Calu3 (cell line): ENCODE data around the gene FLYWCH1. TPM values are rescaled to one million over a fixed set of nuclear protein-coding genes. Genes with fewer than 3 reads are reported as not detected.

Experiments
- BruUV-seq: library from RNA; stranded (reverse); fragments of 400-500 nt; replicated peaks from 2 replicates; lab custom pipeline; 2021; lab: Mats Ljungman, UMichigan
- CTCF ChIA-PET: fragments of 300-600 bp; sonication (Branson Sonifier 250); formaldehyde crosslinking; loops from one replicate; lab custom pipeline; 2022; ENCODE audit warnings: antibody characterized with exemption; lab: Charles Lee
- DNase-seq: peaks from one replicate; pipeline ENCODE4 v3.0.0; 2022
- H3K27ac Mint-ChIP-seq: one replicate; pipeline ENCODE4 v1.8.0; 2022; ENCODE audit warnings: mixed read lengths; ENCODE audit not compliant: unreplicated experiment
- H3K27me3 Mint-ChIP-seq: one replicate; pipeline ENCODE4 v1.8.0; 2022; ENCODE audit warnings: mixed read lengths; ENCODE audit not compliant: unreplicated experiment
- H3K36me3 Mint-ChIP-seq: one replicate; pipeline ENCODE4 v1.8.0; 2022; ENCODE audit warnings: mild to moderate bottlenecking, moderate library complexity, mixed read lengths; ENCODE audit not compliant: insufficient read depth, unreplicated experiment
- H3K4me1 Mint-ChIP-seq: one replicate; pipeline ENCODE4 v1.8.0; 2022; ENCODE audit warnings: mild to moderate bottlenecking, low read depth, mixed read lengths; ENCODE audit not compliant: unreplicated experiment
- H3K4me3 Mint-ChIP-seq: one replicate; pipeline ENCODE4 v1.8.0; 2022; ENCODE audit warnings: mild to moderate bottlenecking, low read depth, moderate library complexity, mixed read lengths; ENCODE audit not compliant: unreplicated experiment
- H3K9me3 Mint-ChIP-seq: one replicate; pipeline ENCODE4 v1.8.0; 2022; ENCODE audit warnings: low read depth, mixed read lengths; ENCODE audit not compliant: unreplicated experiment
- intact Hi-C: fragments of 100-400 bp; cut with micrococcal nuclease; formaldehyde crosslinking; loops from one replicate; pipeline ENCODE4 v1.10.0; 2022; ENCODE audit not compliant: unreplicated experiment
- total RNA-seq: library from RNA; stranded (reverse); gene quantifications from 2 replicates; pipeline ENCODE4 v1.2.3, GENCODE V29; 2022
- TF ChIP-seq, protein P1 (sequence below): fragments of 200-600 bp; IDR thresholded peaks from one replicate; pipeline ENCODE4 v1.8.0; 2022; ENCODE audit warnings: antibody characterized with exemption; ENCODE audit not compliant: unreplicated experiment

The FLYWCH1 gene
- total RNA-seq, 1 experiment from 2014 or later, result 34.8 TPM

DNA sequence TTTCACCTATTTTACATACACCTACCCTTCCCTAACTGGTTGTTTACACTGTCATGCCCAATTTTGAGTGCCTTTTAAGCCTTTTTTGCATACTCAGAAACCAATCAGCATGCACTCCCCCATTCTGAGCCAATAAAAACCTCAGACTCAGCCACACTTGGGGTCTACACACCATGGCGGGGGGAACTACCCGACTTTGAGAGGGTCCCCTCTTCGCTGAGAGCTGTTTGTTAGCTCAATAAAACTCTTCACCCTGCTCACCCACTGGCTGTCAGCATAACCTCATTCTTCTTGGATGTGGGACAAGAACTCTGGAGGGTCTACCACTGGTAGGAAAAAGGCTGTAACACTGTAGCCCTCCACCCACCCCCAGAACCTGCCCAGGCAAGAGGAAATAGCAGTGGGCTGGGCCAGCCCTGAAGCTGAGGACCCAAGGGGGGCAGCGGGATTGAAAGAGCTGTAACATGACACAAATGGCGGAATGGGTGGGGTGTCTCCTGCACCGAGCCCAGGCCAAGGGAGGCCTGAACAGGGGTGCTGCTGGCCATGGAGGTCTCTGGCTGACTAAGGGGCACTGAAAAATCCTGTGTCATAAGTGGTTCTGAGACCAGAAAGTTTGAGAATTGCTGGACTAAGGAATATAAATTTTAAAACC lies 31.8 kb upstream of the FLYWCH1 start:
- Mint-ChIP-seq H3K27me3 (no peaks in the 10 kb centered on the region), H3K9me3 (peaks cover 3% of the 10 kb centered on the region), H3K27ac (no peak overlapping the region), H3K4me3 (no peak overlapping the region), H3K36me3 (peaks cover 28% of the 10 kb centered on the region), H3K4me1 (peaks cover 7% of the 10 kb centered on the region)
- CTCF ChIA-PET, result no interaction called here
- intact Hi-C loops, result no loop called here
- BruUV-seq, result no TSS peak
- no peak for DNase-seq
- TF ChIP-seq, protein P1, sequence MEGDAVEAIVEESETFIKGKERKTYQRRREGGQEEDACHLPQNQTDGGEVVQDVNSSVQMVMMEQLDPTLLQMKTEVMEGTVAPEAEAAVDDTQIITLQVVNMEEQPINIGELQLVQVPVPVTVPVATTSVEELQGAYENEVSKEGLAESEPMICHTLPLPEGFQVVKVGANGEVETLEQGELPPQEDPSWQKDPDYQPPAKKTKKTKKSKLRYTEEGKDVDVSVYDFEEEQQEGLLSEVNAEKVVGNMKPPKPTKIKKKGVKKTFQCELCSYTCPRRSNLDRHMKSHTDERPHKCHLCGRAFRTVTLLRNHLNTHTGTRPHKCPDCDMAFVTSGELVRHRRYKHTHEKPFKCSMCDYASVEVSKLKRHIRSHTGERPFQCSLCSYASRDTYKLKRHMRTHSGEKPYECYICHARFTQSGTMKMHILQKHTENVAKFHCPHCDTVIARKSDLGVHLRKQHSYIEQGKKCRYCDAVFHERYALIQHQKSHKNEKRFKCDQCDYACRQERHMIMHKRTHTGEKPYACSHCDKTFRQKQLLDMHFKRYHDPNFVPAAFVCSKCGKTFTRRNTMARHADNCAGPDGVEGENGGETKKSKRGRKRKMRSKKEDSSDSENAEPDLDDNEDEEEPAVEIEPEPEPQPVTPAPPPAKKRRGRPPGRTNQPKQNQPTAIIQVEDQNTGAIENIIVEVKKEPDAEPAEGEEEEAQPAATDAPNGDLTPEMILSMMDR, result no peak

DNA sequence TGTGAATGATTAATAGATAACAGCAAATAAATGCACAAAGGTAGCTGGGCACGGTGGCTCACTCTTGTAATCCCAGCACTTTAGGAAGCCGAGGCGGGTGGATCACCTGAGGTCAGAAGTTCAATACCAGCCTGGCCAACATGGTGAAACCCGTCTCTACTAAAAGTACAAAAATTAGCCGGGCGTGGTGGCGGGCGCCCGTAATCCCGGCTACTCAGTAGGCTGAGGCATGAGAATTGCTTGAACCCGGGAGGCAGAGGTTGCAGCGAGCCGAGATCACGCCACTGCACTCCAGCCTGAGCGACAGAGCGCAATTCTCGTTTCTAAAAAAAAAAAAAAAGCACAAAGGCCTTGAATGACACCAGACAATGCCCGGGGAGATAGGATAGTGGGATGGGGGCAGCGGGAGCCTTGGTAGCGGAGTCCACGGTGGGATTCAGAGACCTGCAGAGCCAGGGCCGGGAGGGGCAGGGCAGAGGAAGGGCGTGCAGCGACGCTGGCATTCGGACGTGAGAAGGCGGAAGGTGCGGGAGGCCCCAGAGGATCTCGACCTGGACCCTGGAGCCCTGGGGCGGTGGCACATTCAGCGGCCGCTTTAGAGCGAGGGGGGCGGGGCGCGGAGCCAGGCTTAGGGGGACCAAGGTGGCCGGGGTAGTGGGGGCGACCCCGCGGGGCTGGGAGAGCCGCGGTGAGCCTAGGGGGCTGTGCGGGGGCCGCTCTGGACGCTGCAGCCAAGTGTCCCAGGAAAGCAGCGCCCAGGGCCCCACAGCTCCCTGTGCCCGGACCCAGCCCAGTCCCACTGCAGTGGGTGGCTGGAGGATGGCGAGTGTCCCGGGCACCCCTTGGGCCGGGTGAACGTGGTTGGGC lies 29.7 kb upstream of the FLYWCH1 start:
- peaks cover 28% of the 10 kb centered on the region for H3K36me3 Mint-ChIP-seq
- CTCF ChIA-PET, result interaction anchor here (0.9 to 2.1 kb wide), 10 partner anchors 10 to 45 kb away, joined by 4 to 9 read pairs (median 6); partner anchors contain the start of gene FLYWCH1
- TF ChIP-seq, protein P1, result no peak
- peaks cover 7% of the 10 kb centered on the region for H3K4me1 Mint-ChIP-seq
- no TSS peak for BruUV-seq
- peak; percentile 56 for DNase-seq
- H3K27ac Mint-ChIP-seq, result peak overlapping the region; percentile 79
- no peaks in the 10 kb centered on the region for H3K27me3 Mint-ChIP-seq
- intact Hi-C loops, result no loop called here
- peak overlapping the region; percentile 90 for H3K4me3 Mint-ChIP-seq
- H3K9me3 Mint-ChIP-seq, result peaks cover 3% of the 10 kb centered on the region

DNA sequence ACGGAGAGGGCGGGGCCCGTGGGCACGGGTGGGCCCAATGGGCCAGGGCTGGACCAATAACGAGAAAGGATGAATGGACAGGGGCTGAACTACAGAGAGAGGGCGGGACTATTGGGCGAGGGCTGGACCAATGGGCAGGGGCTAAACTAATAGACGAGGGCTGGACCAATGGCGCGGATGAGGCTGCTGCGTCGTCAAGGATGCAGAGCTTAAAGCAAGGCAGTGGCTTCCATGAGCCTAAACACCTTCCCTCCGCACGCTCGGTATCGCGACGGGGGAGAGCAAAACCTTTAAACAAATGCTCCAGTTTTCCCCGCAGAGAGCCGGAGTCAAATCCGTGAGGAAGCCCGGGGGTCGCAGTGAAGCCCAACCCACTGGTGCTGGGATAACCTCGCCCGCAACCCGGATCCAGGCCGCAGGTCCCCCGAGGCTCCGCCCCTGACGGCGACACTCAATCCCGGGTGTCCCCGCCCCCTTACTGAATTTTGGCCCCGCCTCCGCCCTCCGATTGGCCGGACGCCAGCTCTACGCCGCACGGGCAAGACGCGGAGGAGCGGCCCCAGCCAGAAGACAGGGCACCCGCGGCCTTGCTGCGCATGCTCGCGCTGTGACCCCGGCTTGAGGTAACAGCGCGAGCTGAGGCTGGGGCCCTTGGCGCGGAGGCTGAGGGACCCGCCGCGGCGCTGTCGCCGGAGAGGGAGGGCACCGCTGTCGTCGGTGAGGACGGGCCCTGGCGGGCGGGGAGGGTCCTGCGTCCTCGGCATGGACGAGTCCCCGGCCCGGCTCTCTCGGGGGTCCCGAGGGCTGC lies 28.9 kb upstream of the FLYWCH1 start, which contains the start of gene FLYWCH2:
TSS of gene FLYWCH2 (plus strand) at position 566 of the 808 bp plus-strand sequence. CDS start 13,235 bp downstream, outside the sequence.
- BruUV-seq, result no TSS peak
- DNase-seq, result peak; percentile 100
- H3K27ac Mint-ChIP-seq, result peak within 1 kb of the TSS; percentile 79
- CTCF ChIA-PET, result interaction anchor here (0.7 to 2.1 kb wide), 11 partner anchors 9 to 44 kb away, joined by 3 to 9 read pairs (median 6); partner anchors contain the start of genes FLYWCH1 and PRSS22
- H3K36me3 Mint-ChIP-seq, result peaks cover 28% of the 10 kb centered on the region
- peaks cover 3% of the 10 kb centered on the region for H3K9me3 Mint-ChIP-seq
- H3K27me3 Mint-ChIP-seq, result no peaks in the 10 kb centered on the region
- TF ChIP-seq, protein P1, result no peak
- H3K4me3 Mint-ChIP-seq, result peak within 1 kb of the TSS; percentile 90
- intact Hi-C loops, result no loop called here
- H3K4me1 Mint-ChIP-seq, result peaks cover 7% of the 10 kb centered on the region

- peaks cover 28% of the 10 kb centered on the region for H3K36me3 Mint-ChIP-seq
- H3K27ac Mint-ChIP-seq, result no peak overlapping the region
- H3K27me3 Mint-ChIP-seq, result no peaks in the 10 kb centered on the region
- H3K9me3 Mint-ChIP-seq, result peaks cover 3% of the 10 kb centered on the region
- no peak for DNase-seq
- TF ChIP-seq, protein P1, result no peak
- peak overlapping the region; percentile 90 for H3K4me3 Mint-ChIP-seq
- CTCF ChIA-PET, result interaction anchor here (1.0 to 2.1 kb wide), 8 partner anchors 9 to 45 kb away, joined by 3 to 9 read pairs (median 6); no protein-coding TSS in a partner anchor
- H3K4me1 Mint-ChIP-seq, result peaks cover 7% of the 10 kb centered on the region
- no TSS peak for BruUV-seq
- intact Hi-C loops, result no loop called here
Observed at GRCh38 chr16:2883458-2883908, 28.2 kb upstream of the FLYWCH1 start.
